Limb (tissue), 2 donors: ENCODE measurements around the gene PSMD4.

ENCODE experiments used
- DNase-seq, 2 donors: peaks; one replicate each; pipeline ENCODE4 v3.0.0-alpha.2; 2016; ENCODE audit errors: extremely low spot score in 2 of 2

The PSMD4 gene

DNA sequence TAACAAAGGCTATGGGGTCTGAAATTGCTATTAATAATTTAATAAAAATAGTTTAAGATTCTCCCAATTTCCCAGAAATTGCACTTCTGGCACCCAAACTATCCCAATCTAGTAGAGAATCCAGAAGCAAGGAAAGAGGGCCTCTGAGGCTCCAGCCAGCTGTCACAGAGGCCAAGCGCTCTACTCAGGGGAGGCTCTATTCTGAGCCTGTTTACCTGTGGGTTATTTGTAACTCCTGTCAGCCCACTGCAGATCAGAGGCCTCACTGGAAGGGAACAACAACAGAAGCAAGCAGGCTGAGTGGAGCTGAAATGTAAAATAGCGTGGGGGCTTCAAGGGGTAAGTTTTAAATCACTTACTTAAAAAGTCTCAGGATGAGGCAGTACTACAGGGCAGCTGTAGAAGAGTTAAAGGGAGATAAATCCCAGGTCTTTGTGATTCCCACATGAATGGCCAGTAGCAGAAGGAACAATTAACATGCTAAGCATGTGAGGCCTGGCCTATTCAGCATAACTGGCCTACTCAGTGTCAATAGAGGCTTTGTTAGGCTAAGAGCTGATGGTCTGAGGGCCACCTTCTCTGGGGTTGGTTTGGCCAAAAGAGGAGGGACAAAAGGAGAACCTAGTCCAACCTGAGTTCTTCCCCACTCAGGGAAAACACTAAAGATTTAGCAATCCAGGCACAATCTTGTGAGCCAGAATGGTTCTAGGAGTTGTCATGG lies 40.4 kb downstream of the PSMD4 start:
- DNase-seq: no peak

DNA sequence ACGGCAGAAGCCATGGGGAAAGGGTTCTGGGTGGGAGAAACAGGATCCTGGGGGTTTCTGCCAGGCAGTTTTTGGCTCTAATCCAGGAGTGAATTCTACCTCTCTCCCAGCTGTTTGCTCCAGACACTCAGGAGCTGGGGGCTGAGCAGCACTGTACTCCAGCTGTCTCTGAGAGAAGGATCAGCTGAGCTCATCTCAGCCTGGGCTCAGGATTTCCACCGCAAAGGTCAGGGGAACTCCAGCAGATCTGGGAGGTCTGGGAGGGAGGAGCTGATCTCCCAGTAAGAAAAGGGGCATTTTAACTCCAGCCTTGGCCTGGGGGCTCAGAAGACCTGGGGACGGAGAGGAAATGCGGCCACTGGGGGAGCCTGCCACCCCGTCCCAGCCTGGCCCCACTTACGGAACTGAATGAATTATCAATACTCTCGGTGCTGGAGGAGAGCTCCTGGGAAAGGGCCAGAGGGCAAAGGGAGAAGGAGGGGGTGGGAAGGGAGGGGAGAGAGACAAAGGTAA lies 55.3 kb downstream of the PSMD4 start:
- DNase-seq: peak in 1 of 2 donors; percentile 71

DNA sequence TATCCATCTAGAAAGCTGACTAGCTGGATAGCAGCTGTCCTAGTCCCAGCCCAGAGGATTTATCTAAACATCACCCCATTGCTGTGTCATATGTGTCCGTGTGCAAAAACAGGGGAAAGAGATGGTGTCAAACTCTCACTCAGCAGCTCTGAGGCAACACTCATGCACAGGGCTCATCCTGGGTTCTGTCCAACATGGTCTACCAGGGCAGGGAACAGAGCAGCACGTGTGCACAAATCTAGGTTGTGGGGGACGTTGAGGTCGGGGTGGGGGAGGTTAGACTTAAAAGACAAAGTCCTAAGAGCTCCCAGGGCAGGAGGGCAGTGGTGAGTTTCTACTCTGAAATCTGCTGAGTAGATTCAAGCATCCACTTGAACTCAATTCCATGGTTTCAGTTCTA lies 56.5 kb downstream of the PSMD4 start:
- no peak for DNase-seq

DNA sequence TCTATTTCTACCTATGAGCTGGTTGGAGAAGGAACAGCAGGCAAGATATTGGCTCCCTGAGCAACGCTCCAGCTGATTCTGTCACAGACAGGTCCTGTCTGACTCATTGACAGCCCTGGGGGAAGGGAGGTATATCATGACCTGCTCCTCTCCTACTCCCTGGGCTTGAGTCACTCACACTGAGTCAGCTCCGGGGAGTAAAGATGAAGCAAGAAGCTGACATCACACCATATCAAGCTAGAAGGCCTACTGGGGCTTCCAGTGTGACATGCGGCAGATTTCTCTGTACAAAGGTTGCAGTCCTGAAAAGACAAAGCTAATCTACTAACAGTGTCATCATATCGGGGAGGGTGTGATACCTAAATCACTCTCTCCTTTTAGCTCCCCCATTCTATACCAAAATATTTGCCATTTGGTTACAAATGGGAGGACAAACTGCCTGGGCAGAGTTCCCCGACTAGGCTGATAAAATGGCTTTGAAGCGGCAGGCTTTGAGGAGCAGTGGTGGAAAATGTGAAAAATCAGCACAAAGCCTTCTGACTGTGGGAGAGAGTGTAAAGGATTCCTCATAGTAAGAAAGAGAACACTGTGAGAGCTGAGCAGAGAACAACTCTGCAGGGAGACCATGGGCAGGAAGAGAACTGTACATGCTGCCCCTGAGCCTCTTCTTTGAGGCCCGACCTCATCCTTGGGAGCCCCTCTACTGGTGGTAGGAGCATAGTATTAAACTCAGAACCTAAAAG lies 57.2 kb downstream of the PSMD4 start:
- DNase-seq: no peak

DNA sequence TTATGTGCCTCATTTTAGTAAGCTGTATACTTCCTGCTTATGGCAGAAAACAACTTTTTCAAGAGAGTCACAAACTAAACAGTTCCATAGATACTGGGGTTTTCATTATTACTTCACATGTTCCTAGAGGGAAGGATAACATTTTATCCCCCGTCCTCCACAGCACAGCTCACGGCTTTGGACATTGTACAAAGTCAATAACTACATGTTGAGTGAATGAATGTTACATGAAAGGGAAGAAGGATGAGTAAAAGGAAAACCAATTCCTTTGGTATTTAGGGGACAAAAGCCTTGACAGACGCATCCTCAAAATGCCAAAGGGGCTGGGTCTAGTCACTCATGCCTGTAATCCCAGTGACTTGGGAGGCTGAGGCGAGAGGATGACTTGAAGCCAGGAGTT lies 57.9 kb downstream of the PSMD4 start:
- DNase-seq: no peak

DNA sequence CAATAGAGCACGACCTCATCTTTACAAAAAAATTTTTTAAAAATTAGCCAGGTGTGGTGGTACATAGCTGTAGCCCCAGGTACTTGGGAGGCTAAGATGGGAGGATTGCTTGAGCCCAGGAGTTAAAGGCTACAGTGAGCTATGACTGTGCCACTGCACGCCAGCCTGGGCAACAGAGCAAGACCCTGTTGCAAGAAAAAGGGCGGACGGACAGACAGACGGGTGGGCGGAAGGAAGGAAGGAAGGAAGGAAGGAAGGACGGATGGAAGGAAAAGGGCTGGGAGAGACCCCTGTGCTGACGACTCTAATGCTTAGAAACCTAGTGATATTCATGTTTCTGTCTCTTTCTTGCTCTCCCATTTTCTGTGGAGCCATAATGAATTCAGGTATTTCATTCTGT lies 58.3 kb downstream of the PSMD4 start:
- no peak for DNase-seq

DNA sequence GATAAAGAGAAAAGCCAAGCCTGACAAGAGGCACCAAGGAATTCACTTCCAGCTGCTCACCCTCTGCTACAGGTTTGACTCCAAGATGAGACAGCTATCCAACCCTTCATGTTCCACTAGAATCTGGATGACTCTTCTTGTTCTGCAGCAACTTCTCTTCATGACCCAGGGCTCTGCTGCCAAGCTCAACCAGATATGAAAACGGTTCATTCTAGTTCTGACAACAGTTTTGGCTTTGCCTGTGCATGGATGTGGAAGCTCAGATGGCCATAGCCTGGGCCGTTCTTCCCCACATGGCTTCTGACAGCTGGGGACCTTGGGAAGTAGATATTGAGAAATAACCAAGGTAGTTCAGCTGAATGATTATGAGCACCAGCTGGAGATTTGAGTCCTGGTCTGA lies 59.0 kb downstream of the PSMD4 start:
- DNase-seq: no peak

DNA sequence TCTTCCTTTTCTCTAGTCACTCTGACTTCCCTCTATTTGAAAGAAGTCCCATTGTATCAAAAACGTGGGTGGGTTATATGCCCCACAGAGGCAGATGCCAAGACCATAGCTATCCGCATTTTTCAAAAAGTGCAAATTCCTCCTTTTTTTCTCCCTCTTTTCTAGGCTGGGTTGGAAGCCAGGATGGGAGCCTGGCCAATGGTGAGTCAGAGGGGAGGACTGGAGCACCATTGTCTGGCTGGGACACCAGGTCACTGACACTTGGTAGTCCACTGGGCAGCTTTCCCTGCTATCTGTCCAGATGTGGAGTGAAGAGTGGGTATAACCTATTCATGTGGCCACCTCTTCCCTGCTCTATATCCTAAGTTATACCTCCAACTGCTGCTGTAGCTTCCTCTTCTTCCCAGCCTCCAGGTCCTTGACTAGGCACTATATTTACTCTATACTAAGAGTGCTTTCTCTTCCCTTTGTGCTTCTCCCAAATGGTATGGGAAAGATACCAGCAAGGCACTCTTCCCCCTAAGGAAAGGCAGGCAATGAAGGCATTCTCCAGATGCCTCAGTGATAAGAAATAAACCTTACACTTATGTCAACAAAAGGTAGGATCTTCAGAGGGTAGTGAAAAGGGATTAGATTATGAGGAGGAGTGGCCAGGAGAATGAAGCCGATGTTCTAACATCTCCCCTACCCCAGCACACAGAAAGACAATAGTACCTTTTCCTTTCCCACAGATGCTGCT lies 59.8 kb downstream of the PSMD4 start:
- DNase-seq: no peak

DNA sequence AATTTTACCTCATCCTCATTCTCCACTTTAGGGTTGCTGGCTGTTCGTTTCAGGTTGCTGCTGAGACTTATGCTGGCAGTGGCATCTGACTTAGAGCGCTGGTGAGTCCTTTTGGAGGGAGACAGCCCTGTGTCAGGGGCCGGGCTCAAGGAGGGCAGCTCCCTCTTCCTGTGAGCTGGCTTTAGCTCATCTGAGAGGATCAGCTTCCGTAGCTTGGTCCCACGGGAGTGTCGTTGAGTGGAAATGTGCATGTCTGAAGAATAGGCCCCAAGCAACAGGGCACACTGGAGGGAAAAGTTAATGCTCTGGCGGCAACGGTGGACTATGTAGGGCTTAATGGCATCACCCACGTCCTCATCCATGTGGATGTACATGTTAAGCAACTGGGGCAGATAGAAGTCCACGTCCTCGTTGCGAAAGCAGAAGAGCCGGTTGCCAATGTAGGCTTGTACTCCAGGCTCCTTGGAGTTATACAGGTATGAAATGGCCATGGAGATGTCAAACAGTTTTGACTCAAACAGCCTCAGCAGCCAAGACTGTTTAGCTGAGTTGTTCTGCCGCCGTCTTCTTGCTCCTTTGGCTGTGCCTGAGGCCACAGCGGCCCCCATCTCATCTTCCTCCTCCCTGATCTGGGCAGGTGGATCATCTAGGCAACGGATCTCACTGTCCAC lies 61.2 kb downstream of the PSMD4 start:
- no peak for DNase-seq
